ENCODE data around the gene EPO.

DNA sequence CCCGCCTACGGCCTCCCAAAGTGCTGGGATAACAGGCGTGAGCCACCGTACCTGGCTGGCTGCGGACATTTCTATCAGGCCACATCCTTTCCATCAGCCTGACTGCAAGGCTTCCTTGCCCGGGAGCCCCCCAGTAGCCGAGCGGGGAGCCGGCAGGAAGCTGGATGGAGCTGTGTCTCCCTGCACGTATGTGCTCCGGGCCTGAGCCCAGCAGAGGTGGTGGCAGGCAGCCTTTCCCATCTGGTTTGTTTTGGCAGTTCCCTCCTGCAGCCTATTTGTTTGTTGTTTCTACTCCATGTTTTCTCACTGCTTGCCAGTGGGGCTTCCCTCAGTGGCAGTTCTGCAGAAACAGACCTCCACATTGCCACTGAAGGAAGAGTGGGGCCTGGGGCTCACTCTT is 8.9 kb upstream of the EPO start:
- TF ChIP-seq, protein P1, sequence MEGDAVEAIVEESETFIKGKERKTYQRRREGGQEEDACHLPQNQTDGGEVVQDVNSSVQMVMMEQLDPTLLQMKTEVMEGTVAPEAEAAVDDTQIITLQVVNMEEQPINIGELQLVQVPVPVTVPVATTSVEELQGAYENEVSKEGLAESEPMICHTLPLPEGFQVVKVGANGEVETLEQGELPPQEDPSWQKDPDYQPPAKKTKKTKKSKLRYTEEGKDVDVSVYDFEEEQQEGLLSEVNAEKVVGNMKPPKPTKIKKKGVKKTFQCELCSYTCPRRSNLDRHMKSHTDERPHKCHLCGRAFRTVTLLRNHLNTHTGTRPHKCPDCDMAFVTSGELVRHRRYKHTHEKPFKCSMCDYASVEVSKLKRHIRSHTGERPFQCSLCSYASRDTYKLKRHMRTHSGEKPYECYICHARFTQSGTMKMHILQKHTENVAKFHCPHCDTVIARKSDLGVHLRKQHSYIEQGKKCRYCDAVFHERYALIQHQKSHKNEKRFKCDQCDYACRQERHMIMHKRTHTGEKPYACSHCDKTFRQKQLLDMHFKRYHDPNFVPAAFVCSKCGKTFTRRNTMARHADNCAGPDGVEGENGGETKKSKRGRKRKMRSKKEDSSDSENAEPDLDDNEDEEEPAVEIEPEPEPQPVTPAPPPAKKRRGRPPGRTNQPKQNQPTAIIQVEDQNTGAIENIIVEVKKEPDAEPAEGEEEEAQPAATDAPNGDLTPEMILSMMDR (IDR thresholded peaks at IDR 0.05; ENCODE audit: low read depth, low read length, missing input control), result no peak
- TF ChIP-seq GABPA (IDR thresholded peaks at IDR 0.05 in 1 of 2, conservative IDR thresholded peaks at IDR 0.05 in 1 of 2), result no peak
- TF ChIP-seq YY1 (IDR thresholded peaks at IDR 0.05), result peak; percentile 84
- no peak for TF ChIP-seq RAD21 (IDR thresholded peaks at IDR 0.05)
- no peak for TF ChIP-seq TAF1 (conservative IDR thresholded peaks at IDR 0.05)
